ENCODE measurements around the gene MCC.

DNA sequence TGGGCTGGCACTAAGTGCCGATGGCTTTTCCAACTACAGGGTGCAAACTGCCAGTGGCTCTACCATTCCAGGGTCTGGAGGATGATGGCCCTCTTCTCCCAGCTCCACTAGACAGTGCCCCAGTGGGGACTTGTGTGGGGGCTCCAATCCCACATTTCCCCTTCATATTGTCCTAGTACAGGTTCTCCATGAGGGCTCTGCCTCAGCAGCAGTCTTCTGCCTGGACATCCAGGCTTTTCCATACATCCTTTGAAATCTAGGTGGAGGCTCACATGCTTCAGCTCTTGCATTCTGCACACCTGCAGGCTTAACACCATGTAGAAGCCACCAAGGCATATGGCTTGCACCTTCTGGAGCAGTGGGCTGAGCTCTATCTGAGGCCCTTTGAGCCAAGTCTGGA lies 123.8 kb downstream of the MCC start:
- TF ChIP-seq, protein P1, sequence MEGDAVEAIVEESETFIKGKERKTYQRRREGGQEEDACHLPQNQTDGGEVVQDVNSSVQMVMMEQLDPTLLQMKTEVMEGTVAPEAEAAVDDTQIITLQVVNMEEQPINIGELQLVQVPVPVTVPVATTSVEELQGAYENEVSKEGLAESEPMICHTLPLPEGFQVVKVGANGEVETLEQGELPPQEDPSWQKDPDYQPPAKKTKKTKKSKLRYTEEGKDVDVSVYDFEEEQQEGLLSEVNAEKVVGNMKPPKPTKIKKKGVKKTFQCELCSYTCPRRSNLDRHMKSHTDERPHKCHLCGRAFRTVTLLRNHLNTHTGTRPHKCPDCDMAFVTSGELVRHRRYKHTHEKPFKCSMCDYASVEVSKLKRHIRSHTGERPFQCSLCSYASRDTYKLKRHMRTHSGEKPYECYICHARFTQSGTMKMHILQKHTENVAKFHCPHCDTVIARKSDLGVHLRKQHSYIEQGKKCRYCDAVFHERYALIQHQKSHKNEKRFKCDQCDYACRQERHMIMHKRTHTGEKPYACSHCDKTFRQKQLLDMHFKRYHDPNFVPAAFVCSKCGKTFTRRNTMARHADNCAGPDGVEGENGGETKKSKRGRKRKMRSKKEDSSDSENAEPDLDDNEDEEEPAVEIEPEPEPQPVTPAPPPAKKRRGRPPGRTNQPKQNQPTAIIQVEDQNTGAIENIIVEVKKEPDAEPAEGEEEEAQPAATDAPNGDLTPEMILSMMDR (IDR thresholded peaks at IDR 0.05; ENCODE audit: low read length) = no peak
- TF ChIP-seq EZH2 (optimal IDR thresholded peaks at IDR 0.05; ENCODE audit: low read depth, low read length) (no peak), EZH2phosphoT487 (IDR thresholded peaks at IDR 0.05; ENCODE audit: low read length) (no peak)

Data from MM.1S (cell line).